SH-SY5Y (cell line): Measurements from ENCODE around the gene KCNK5.

Source experiments
- GATA2 ChIP-seq: IDR thresholded peaks from 2 replicates; pipeline ENCODE4 v1.6.1; 2011; ENCODE audit warnings: mild to moderate bottlenecking, low read depth, low read length
- GATA3 ChIP-seq: IDR thresholded peaks from 2 replicates; pipeline ENCODE4 v1.6.1; 2011; ENCODE audit warnings: low read depth, mild to moderate bottlenecking, low read length, moderate library complexity

DNA sequence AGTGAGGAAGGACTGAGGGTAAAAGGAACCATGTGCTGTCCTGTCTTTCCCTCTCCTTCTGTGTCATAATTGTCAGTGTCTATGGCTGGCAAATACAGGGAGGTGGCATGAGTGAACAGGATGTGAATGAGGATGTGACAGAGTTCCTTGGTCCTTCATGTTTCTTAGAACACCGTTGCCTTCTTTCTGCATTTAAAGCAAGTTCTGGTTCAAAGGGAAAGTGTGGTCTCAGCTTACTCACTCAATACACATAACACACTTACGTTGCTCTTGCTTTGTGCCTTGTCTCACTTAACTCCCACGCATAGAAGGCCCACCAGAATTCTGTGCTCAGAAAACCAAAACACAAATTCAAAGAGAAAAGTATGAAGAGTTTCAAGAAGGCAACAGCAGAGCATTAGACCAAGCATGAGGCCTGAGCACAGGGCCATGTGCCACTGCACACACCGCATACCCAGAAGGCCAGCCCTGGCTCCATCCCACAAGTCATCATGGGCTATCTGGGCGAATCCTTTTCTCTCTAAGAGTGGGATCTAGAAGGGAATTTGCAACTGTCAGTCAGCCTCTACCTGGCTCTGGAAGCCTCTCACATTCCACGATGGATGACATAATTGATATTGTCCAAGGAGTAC lies 75.4 kb downstream of the KCNK5 start:
- TF ChIP-seq GATA2 (no peak), GATA3 (no peak)
